ENCODE measurements around the gene CWF19L2.
"Not testable (repeated sequence)": the region's sequence is repeated elsewhere in the genome, so short reads cannot be mapped to it uniquely, and the experiment has no call there.

The CWF19L2 gene

GRCh38 chr11:107397357-107397756, 60.3 kb downstream of the CWF19L2 start:
- peaks cover 7% of the 10 kb centered on the region for H3K36me3 ChIP-seq (ENCODE audit: control insufficient read depth, low read length)
- H3K9me3 ChIP-seq (ENCODE audit: control insufficient read depth, insufficient read depth, low read length) = no peaks in the 10 kb centered on the region
- H3K4me2 ChIP-seq (ENCODE audit: low read length) = no peak overlapping the region

GRCh38 chr11:107392611-107393010, 65.0 kb downstream of the CWF19L2 start:
- H3K27ac ChIP-seq (ENCODE audit: low read depth, low read length) = no peak overlapping the region
- no peaks in the 10 kb centered on the region for H3K79me2 ChIP-seq (ENCODE audit: control insufficient read depth, low read length)
- H3K4me3 ChIP-seq (ENCODE audit: low read length) = no peak overlapping the region
- no peak for TF ChIP-seq EZH2phosphoT487 (IDR thresholded peaks at IDR 0.05; ENCODE audit: borderline replicate concordance, low read length)
- no peak for TF ChIP-seq CTCF (IDR thresholded peaks at IDR 0.05; ENCODE audit: low read depth, low read length, poor library complexity, severe bottlenecking)
- H3F3A ChIP-seq (ENCODE audit: control insufficient read depth, insufficient read depth) = no peaks in the 10 kb centered on the region
- no peaks in the 10 kb centered on the region for H4K20me1 ChIP-seq (ENCODE audit: control insufficient read depth, insufficient read depth, low read depth, low read length)
- no peaks in the 10 kb centered on the region for H3K9me2 ChIP-seq (replicated peaks; ENCODE audit: control insufficient read depth, low read length)
- H3K36me3 ChIP-seq (ENCODE audit: control insufficient read depth, low read length) = peaks cover 28% of the 10 kb centered on the region
- H3K27me3 ChIP-seq (ENCODE audit: control insufficient read depth, low read length) = no peaks in the 10 kb centered on the region
- H3K4me2 ChIP-seq (ENCODE audit: low read length) = no peak overlapping the region
- no peaks in the 10 kb centered on the region for H3K4me1 ChIP-seq (ENCODE audit: control insufficient read depth, low read length)
- H3K9me3 ChIP-seq (ENCODE audit: control insufficient read depth, insufficient read depth, low read length) = no peaks in the 10 kb centered on the region

More at GRCh38 chr11:107397357-107397756, 60.3 kb downstream of the CWF19L2 start:
- Histone ChIP-seq H3F3A (ENCODE audit: control insufficient read depth, insufficient read depth) (no peaks in the 10 kb centered on the region), H3K4me3 (ENCODE audit: low read length) (no peak overlapping the region), H3K79me2 (ENCODE audit: control insufficient read depth, low read length) (no peaks in the 10 kb centered on the region), H3K9me2 (replicated peaks; ENCODE audit: control insufficient read depth, low read length) (no peaks in the 10 kb centered on the region), H4K20me1 (ENCODE audit: control insufficient read depth, insufficient read depth, low read depth, low read length) (no peaks in the 10 kb centered on the region), H3K4me1 (ENCODE audit: control insufficient read depth, low read length) (no peaks in the 10 kb centered on the region), H3K27me3 (ENCODE audit: control insufficient read depth, low read length) (no peaks in the 10 kb centered on the region), H3K27ac (ENCODE audit: low read depth, low read length) (no peak overlapping the region)
- no peak for TF ChIP-seq CTCF (IDR thresholded peaks at IDR 0.05; ENCODE audit: low read depth, low read length, poor library complexity, severe bottlenecking)
- TF ChIP-seq EZH2phosphoT487 (IDR thresholded peaks at IDR 0.05; ENCODE audit: borderline replicate concordance, low read length) = no peak

GRCh38 chr11:107390701-107391100, 66.9 kb downstream of the CWF19L2 start:
- not testable (repeated sequence) for H3K9me3 ChIP-seq (ENCODE audit: control insufficient read depth, insufficient read depth, low read length); H3K27me3 ChIP-seq (ENCODE audit: control insufficient read depth, low read length); H3K9me2 ChIP-seq (replicated peaks; ENCODE audit: control insufficient read depth, low read length); H3K79me2 ChIP-seq (ENCODE audit: control insufficient read depth, low read length); H3K27ac ChIP-seq (ENCODE audit: low read depth, low read length); H3K4me3 ChIP-seq (ENCODE audit: low read length); H4K20me1 ChIP-seq (ENCODE audit: control insufficient read depth, insufficient read depth, low read depth, low read length); H3K4me1 ChIP-seq (ENCODE audit: control insufficient read depth, low read length); H3K4me2 ChIP-seq (ENCODE audit: low read length); H3F3A ChIP-seq (ENCODE audit: control insufficient read depth, insufficient read depth)
- H3K36me3 ChIP-seq (ENCODE audit: control insufficient read depth, low read length) = peaks cover 28% of the 10 kb centered on the region

GRCh38 chr11:107387666-107388065, 70.0 kb downstream of the CWF19L2 start:
- H3K4me3 ChIP-seq (ENCODE audit: low read length) = no peak overlapping the region
- no peaks in the 10 kb centered on the region for H3K27me3 ChIP-seq (ENCODE audit: control insufficient read depth, low read length)
- H3K9me3 ChIP-seq (ENCODE audit: control insufficient read depth, insufficient read depth, low read length) = no peaks in the 10 kb centered on the region
- no peaks in the 10 kb centered on the region for H3K9me2 ChIP-seq (replicated peaks; ENCODE audit: control insufficient read depth, low read length)
- no peak overlapping the region for H3K27ac ChIP-seq (ENCODE audit: low read depth, low read length)
- TF ChIP-seq EZH2phosphoT487 (IDR thresholded peaks at IDR 0.05; ENCODE audit: borderline replicate concordance, low read length) (no peak), CTCF (IDR thresholded peaks at IDR 0.05; ENCODE audit: low read depth, low read length, poor library complexity, severe bottlenecking) (no peak)
- H3K79me2 ChIP-seq (ENCODE audit: control insufficient read depth, low read length) = no peaks in the 10 kb centered on the region
- H3K4me1 ChIP-seq (ENCODE audit: control insufficient read depth, low read length) = no peaks in the 10 kb centered on the region
- H4K20me1 ChIP-seq (ENCODE audit: control insufficient read depth, insufficient read depth, low read depth, low read length) = no peaks in the 10 kb centered on the region
- no peaks in the 10 kb centered on the region for H3F3A ChIP-seq (ENCODE audit: control insufficient read depth, insufficient read depth)
- H3K36me3 ChIP-seq (ENCODE audit: control insufficient read depth, low read length) = peaks cover 27% of the 10 kb centered on the region
- H3K4me2 ChIP-seq (ENCODE audit: low read length) = no peak overlapping the region

Data from DOHH2 (cell line).